ENCODE results near the gene ZNF737. TPM values are rescaled to one million over a fixed set of nuclear protein-coding genes. Genes with fewer than 3 reads are reported as not detected.

Gene ZNF737
- total and polyA plus RNA-seq, 2 of the 13 experiments (the other 11 are each of a cell fraction or from before 2014, with no cell fraction given), result 2.0 to 5.0 TPM

- TF ChIP-seq TOPORS (CRISPR knock-in tag; IDR thresholded peaks at IDR 0.05) (no peak), FUBP1 (CRISPR knock-in tag; IDR thresholded peaks at IDR 0.05; ENCODE audit: borderline replicate concordance) (no peak), GATAD2A (CRISPR knock-in tag; IDR thresholded peaks at IDR 0.05) (peak; percentile 17; the same call in 1 of the 2 replicates), DNMT1 (CRISPR knock-in tag; IDR thresholded peaks at IDR 0.05) (no peak), EED (CRISPR knock-in tag; IDR thresholded peaks at IDR 0.05) (peak; percentile 17; the same call in 1 of the 2 replicates), NR2F6 (IDR thresholded peaks at IDR 0.05) (no peak), NR2F6 (CRISPR knock-in tag; IDR thresholded peaks at IDR 0.05) (no peak), NR3C1 (CRISPR knock-in tag; IDR thresholded peaks at IDR 0.05) (no peak), ZNF350 (CRISPR knock-in tag; IDR thresholded peaks at IDR 0.05; ENCODE audit: borderline replicate concordance, low read depth) (peak; percentile 70; the same call in 1 of the 2 replicates), CHD4 (IDR thresholded peaks at IDR 0.05; ENCODE audit: borderline replicate concordance, low read length) (no peak), BRD4 (CRISPR knock-in tag; IDR thresholded peaks at IDR 0.05) (no peak), ARNTL (CRISPR knock-in tag; IDR thresholded peaks at IDR 0.05) (no peak), ZHX1 (CRISPR knock-in tag; IDR thresholded peaks at IDR 0.05; ENCODE audit: low read depth) (no peak), CREM (IDR thresholded peaks at IDR 0.05) (0 out of 2 replicates have a peak, but pooled peaks have one; percentile 33), CREM (CRISPR knock-in tag; IDR thresholded peaks at IDR 0.05) (no peak), ZNF567 (CRISPR knock-in tag; IDR thresholded peaks at IDR 0.05; ENCODE audit: borderline replicate concordance) (no peak), ZNF382 (CRISPR knock-in tag; IDR thresholded peaks at IDR 0.05; ENCODE audit: borderline replicate concordance) (no peak), JUND (CRISPR knock-in tag; IDR thresholded peaks at IDR 0.05) (no peak), TOE1 (CRISPR knock-in tag; IDR thresholded peaks at IDR 0.05) (no peak), FOXP1 (IDR thresholded peaks at IDR 0.05) (no peak), FOXP1 (CRISPR knock-in tag; IDR thresholded peaks at IDR 0.05) (no peak), FOXA3 (CRISPR knock-in tag; IDR thresholded peaks at IDR 0.05) (no peak), SNAI1 (CRISPR knock-in tag; IDR thresholded peaks at IDR 0.05; ENCODE audit: borderline replicate concordance) (no peak), ZC3H4 (CRISPR knock-in tag; IDR thresholded peaks at IDR 0.05; ENCODE audit: borderline replicate concordance) (no peak), ZFY (CRISPR knock-in tag; IDR thresholded peaks at IDR 0.05) (peak; percentile 87)
- TF ChIP-seq, protein P1, sequence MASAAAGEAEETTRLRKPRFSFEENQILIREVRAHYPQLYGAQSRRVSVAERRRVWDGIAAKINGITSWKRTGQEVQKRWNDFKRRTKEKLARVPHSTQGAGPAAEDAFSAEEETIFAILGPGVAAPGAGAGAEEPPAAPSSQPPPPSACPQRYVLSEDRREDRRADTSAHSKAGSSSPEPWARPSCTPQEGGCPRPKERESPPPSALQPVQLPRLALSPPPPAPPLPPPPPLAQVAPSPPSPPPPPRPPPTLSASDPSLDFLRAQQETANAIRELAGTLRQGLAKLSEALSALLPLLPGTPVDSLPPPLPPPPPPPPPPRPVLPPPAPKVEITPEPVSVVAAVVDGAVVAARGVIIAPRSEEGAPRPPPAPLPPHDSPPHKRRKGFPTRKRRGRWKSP (CRISPR knock-in tag; IDR thresholded peaks at IDR 0.05), result 0 out of 2 replicates have a peak, but pooled peaks have one; percentile 34
- TF ChIP-seq, protein P2, sequence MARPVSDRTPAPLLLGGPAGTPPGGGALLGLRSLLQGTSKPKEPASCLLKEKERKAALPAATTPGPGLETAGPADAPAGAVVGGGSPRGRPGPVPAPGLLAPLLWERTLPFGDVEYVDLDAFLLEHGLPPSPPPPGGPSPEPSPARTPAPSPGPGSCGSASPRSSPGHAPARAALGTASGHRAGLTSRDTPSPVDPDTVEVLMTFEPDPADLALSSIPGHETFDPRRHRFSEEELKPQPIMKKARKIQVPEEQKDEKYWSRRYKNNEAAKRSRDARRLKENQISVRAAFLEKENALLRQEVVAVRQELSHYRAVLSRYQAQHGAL (CRISPR knock-in tag; IDR thresholded peaks at IDR 0.05; ENCODE audit: not compliant biosample characterization), result no peak
These were observed at the start of gene ZNF737 (continued) for GRCh38 chr19:20565321-20566018.

Data from HepG2 (cell line).